ENCODE results near the gene SPPL2A.

SPPL2A gene

GRCh38 chr15:50798684-50799083 is 33.2 kb upstream of the SPPL2A start:
- H2AFZ ChIP-seq (ENCODE audit: low read length), result no peak overlapping the region
- TF ChIP-seq EZH2phosphoT487 (IDR thresholded peaks at IDR 0.05; ENCODE audit: borderline replicate concordance) (no peak), CTCF (conservative IDR thresholded peaks at IDR 0.05; ENCODE audit: low read length) (no peak)
- no peaks in the 10 kb centered on the region for H3K79me2 ChIP-seq (ENCODE audit: insufficient read depth, low read length)
- no peaks in the 10 kb centered on the region for H3K4me1 ChIP-seq (ENCODE audit: insufficient read depth, low read length, poor library complexity, severe bottlenecking)
- H3K4me3 ChIP-seq (ENCODE audit: low read length, poor library complexity, severe bottlenecking), result no peak overlapping the region
- H3F3A ChIP-seq (ENCODE audit: low read depth), result no peaks in the 10 kb centered on the region
- H3K36me3 ChIP-seq (ENCODE audit: insufficient read depth, low read length), result no peaks in the 10 kb centered on the region
- no peak overlapping the region for H3K4me2 ChIP-seq (ENCODE audit: low read depth, low read length, poor library complexity, severe bottlenecking)
- no peaks in the 10 kb centered on the region for H3K27me3 ChIP-seq (ENCODE audit: insufficient read depth, low read length, poor library complexity, severe bottlenecking)
- no peak overlapping the region for H3K9ac ChIP-seq (ENCODE audit: low read depth, low read length, poor library complexity, severe bottlenecking)
- no peaks in the 10 kb centered on the region for H4K20me1 ChIP-seq (ENCODE audit: insufficient read depth, low read length, poor library complexity, severe bottlenecking)
- no peaks in the 10 kb centered on the region for H3K9me3 ChIP-seq (ENCODE audit: insufficient read depth, low read depth, low read length)
- no peaks in the 10 kb centered on the region for H3K9me2 ChIP-seq (replicated peaks; ENCODE audit: low read depth, low read length)

GRCh38 chr15:50797926-50798325 is 32.4 kb upstream of the SPPL2A start:
- Histone ChIP-seq H3K27me3 (ENCODE audit: insufficient read depth, low read length, poor library complexity, severe bottlenecking) (no peaks in the 10 kb centered on the region), H3K36me3 (ENCODE audit: insufficient read depth, low read length) (no peaks in the 10 kb centered on the region), H2AFZ (ENCODE audit: low read length) (no peak overlapping the region), H4K20me1 (ENCODE audit: insufficient read depth, low read length, poor library complexity, severe bottlenecking) (no peaks in the 10 kb centered on the region), H3K9me2 (replicated peaks; ENCODE audit: low read depth, low read length) (no peaks in the 10 kb centered on the region), H3K9me3 (ENCODE audit: insufficient read depth, low read depth, low read length) (no peaks in the 10 kb centered on the region), H3K9ac (ENCODE audit: low read depth, low read length, poor library complexity, severe bottlenecking) (no peak overlapping the region), H3F3A (ENCODE audit: low read depth) (no peaks in the 10 kb centered on the region), H3K79me2 (ENCODE audit: insufficient read depth, low read length) (no peaks in the 10 kb centered on the region), H3K4me2 (ENCODE audit: low read depth, low read length, poor library complexity, severe bottlenecking) (no peak overlapping the region), H3K4me1 (ENCODE audit: insufficient read depth, low read length, poor library complexity, severe bottlenecking) (no peaks in the 10 kb centered on the region), H3K4me3 (ENCODE audit: low read length, poor library complexity, severe bottlenecking) (no peak overlapping the region)
- TF ChIP-seq CTCF (conservative IDR thresholded peaks at IDR 0.05; ENCODE audit: low read length) (no peak), EZH2phosphoT487 (IDR thresholded peaks at IDR 0.05; ENCODE audit: borderline replicate concordance) (no peak)

- Histone ChIP-seq H3F3A (ENCODE audit: low read depth) (no peaks in the 10 kb centered on the region), H3K9me3 (ENCODE audit: insufficient read depth, low read depth, low read length) (no peaks in the 10 kb centered on the region), H3K4me3 (ENCODE audit: low read length, poor library complexity, severe bottlenecking) (no peak overlapping the region), H4K20me1 (ENCODE audit: insufficient read depth, low read length, poor library complexity, severe bottlenecking) (no peaks in the 10 kb centered on the region), H3K4me1 (ENCODE audit: insufficient read depth, low read length, poor library complexity, severe bottlenecking) (no peaks in the 10 kb centered on the region), H3K9ac (ENCODE audit: low read depth, low read length, poor library complexity, severe bottlenecking) (no peak overlapping the region), H2AFZ (ENCODE audit: low read length) (no peak overlapping the region), H3K4me2 (ENCODE audit: low read depth, low read length, poor library complexity, severe bottlenecking) (no peak overlapping the region), H3K36me3 (ENCODE audit: insufficient read depth, low read length) (no peaks in the 10 kb centered on the region), H3K79me2 (ENCODE audit: insufficient read depth, low read length) (no peaks in the 10 kb centered on the region), H3K9me2 (replicated peaks; ENCODE audit: low read depth, low read length) (no peaks in the 10 kb centered on the region), H3K27me3 (ENCODE audit: insufficient read depth, low read length, poor library complexity, severe bottlenecking) (no peaks in the 10 kb centered on the region)
- no peak for TF ChIP-seq EZH2phosphoT487 (IDR thresholded peaks at IDR 0.05; ENCODE audit: borderline replicate concordance)
- no peak for TF ChIP-seq CTCF (conservative IDR thresholded peaks at IDR 0.05; ENCODE audit: low read length)
Measured at GRCh38 chr15:50791486-50791885, 26.0 kb upstream of the SPPL2A start.
